ENCODE data around the gene SYCE3.

- TF ChIP-seq CTCF (conservative IDR thresholded peaks at IDR 0.05; ENCODE audit: low read depth in 2 of 2) (no peak), POLR2AphosphoS5 (IDR thresholded peaks at IDR 0.05; ENCODE audit: low read depth) (no peak), STAT1 (IDR thresholded peaks at IDR 0.05; ENCODE audit: unreplicated experiment) (no peak), EZH2phosphoT487 (IDR thresholded peaks at IDR 0.05; ENCODE audit: unreplicated experiment) (no peak), EZH2 (IDR thresholded peaks at IDR 0.05; ENCODE audit: low read depth, unreplicated experiment) (no peak), JUNB (IDR thresholded peaks at IDR 0.05; ENCODE audit: unreplicated experiment) (no peak), REST (IDR thresholded peaks at IDR 0.05; ENCODE audit: unreplicated experiment) (no peak)
These were observed 6.0 kb downstream of the SYCE3 start for GRCh38 chr22:50556703-50557102.

All from GM23338 (cell line).